Gastrocnemius medialis (tissue), 4 donors: ENCODE results near the gene PIGS. TPM values are rescaled to one million over a fixed set of nuclear protein-coding genes. Genes with fewer than 3 reads are reported as not detected.

Source experiments
- ATAC-seq, 2 donors: fragments of 150-250 bp; one replicate each; pipeline ENCODE4 v1.9.1; 2016
- DNase-seq, 2 donors: peaks; one replicate each; pipeline ENCODE4 v3.0.0-alpha.2; 2019
- H3K27ac ChIP-seq, 4 donors: fragments of 200-600 bp; sonication (generic); 1 replicate in 1 of 4; 2 replicates in 3 of 4; pipeline ENCODE4 v1.5.1; 2016 to 2018; ENCODE audit warnings: mild to moderate bottlenecking in 2 of 4, moderate library complexity in 1 of 4
- H3K27me3 ChIP-seq, 3 donors: fragments of 200-600 bp; sonication (generic) in 2 of 3; 1 replicate in 1 of 3; 2 replicates in 2 of 3; pipeline versions ENCODE4 v1.5.1 to v1.6.0; 2016 to 2019; ENCODE audit warnings: mild to moderate bottlenecking in 1 of 3, moderate library complexity in 1 of 3
- H3K36me3 ChIP-seq, 2 donors: fragments of 200-600 bp; sonication (generic) in 1 of 2; one replicate each; pipeline ENCODE4 v1.5.1; 2017 to 2018
- H3K4me1 ChIP-seq, 2 donors: fragments of 200-600 bp; sonication (generic) in 1 of 2; one replicate each; pipeline ENCODE4 v1.5.1; 2016 to 2017; ENCODE audit warnings: mild to moderate bottlenecking in 2 of 2
- H3K4me3 ChIP-seq, 4 donors: fragments of 200-600 bp; sonication (generic) in 3 of 4; 1 replicate in 1 of 4; 2 replicates in 3 of 4; pipeline ENCODE4 v1.5.1; 2016 to 2019; ENCODE audit warnings: mild to moderate bottlenecking in 2 of 4
- H3K9me3 ChIP-seq, 3 donors: fragments of 200-600 bp; sonication (generic) in 2 of 3; 1 replicate in 1 of 3; 2 replicates in 2 of 3; pipeline ENCODE4 v1.5.1; 2016 to 2019
- POLR2A ChIP-seq, 2 donors: fragments of 450-650 bp; IDR thresholded peaks; one replicate each; pipeline ENCODE4 v1.6.1; 2017; ENCODE audit warnings: antibody characterized with exemption in 2 of 2, mild to moderate bottlenecking in 2 of 2, moderate library complexity in 2 of 2
- in situ Hi-C, 4 donors: fragments of 200-750 bp; cut with MboI; loops; one replicate each; pipeline versions ENCODE4 v1.15.0 to v1.8.0; 2017; ENCODE audit warnings: low sequenced_read_pairs in 4 of 4
- intact Hi-C: fragments of 100-400 bp; cut with DNase I; formaldehyde crosslinking; loops from one replicate; pipeline ENCODE4 v1.15.1; 2023; ENCODE audit warnings: low total_unique reads
- total RNA-seq, 4 donors: library from RNA; depleted of rRNA; stranded (reverse); fragments of >200 nt; gene quantifications; one replicate each; pipeline versions ENCODE4 v1.1.0 to v1.2.3, GENCODE V29; 2016
- TF ChIP-seq, protein P1 (sequence below), 5 experiments: fragments of 450-650 bp in 3 of 5; fragments of 200-600 bp in 2 of 5; sonication (generic) in 2 of 5; IDR thresholded peaks in 4 of 5; conservative IDR thresholded peaks in 1 of 5; 1 replicate in 4 of 5; 2 replicates in 1 of 5; pipeline ENCODE4 v1.5.1; 2016 to 2019; ENCODE audit warnings: antibody characterized with exemption in 5 of 5, mild to moderate bottlenecking in 3 of 5, moderate library complexity in 3 of 5

Gene PIGS
- total RNA-seq, 4 donors from 2014 or later, result 25.0 to 63.0 (median 50.0) TPM

DNA sequence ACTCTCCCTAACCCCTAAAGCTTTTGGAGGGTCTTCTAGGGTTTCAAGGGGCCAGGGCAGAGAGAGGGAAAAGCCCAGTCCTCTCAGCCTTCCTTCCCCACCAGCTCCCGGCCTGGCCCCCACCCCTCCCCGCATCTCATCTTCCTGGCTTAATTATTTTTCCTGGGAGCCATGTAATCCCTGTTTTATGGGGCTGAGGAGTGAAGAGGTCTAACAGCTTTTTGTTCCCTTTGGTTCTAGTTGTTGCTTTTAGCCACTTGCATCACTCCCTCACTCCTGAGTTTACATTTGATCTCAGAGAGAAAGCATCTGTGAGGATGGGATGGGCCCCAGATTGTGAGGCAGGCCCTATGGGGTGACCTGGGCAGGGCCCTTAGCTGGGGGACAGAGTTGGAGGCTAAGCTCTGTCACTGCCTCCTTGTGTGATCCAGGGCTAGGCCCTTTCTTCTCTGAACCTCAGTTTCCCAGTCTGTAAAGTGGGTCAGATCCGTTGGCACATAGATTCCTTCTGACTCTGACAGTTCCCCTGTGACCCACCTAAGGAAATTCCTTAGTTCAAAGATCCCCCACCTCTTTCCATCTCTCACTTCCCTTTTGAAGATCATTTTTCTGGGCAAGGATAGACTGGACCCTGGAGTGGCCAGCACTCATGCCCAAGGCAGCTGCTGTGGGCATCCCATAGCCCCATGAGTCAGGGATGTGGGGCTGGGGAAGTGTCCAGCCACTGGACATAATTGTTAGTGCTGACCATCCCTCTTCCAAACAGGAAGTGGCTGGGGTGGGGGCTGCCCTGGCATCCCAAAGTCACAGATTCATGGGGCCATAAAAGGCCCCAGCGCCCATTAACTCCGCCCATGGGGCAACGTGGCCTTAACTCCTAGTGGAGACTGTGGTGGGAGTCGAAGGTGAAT is 39.0 kb downstream of the PIGS start:
- Histone ChIP-seq H3K4me1 (no peaks in the 10 kb centered on the region), H3K4me3 (no peak overlapping the region), H3K9me3 (no peaks in the 10 kb centered on the region), H3K27me3 (no peaks in the 10 kb centered on the region), H3K27ac (no peak overlapping the region), H3K36me3 (no peaks in the 10 kb centered on the region)
- intact Hi-C loops (no loop called here), in situ Hi-C loops (no loop called here)
- DNase-seq, result no peak
- ATAC-seq, result no peak
- TF ChIP-seq, protein P1, sequence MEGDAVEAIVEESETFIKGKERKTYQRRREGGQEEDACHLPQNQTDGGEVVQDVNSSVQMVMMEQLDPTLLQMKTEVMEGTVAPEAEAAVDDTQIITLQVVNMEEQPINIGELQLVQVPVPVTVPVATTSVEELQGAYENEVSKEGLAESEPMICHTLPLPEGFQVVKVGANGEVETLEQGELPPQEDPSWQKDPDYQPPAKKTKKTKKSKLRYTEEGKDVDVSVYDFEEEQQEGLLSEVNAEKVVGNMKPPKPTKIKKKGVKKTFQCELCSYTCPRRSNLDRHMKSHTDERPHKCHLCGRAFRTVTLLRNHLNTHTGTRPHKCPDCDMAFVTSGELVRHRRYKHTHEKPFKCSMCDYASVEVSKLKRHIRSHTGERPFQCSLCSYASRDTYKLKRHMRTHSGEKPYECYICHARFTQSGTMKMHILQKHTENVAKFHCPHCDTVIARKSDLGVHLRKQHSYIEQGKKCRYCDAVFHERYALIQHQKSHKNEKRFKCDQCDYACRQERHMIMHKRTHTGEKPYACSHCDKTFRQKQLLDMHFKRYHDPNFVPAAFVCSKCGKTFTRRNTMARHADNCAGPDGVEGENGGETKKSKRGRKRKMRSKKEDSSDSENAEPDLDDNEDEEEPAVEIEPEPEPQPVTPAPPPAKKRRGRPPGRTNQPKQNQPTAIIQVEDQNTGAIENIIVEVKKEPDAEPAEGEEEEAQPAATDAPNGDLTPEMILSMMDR (IDR thresholded peaks at IDR 0.05 in 4 of 5, conservative IDR thresholded peaks at IDR 0.05 in 1 of 5), result no peak
- no peak for TF ChIP-seq POLR2A (IDR thresholded peaks at IDR 0.05)

DNA sequence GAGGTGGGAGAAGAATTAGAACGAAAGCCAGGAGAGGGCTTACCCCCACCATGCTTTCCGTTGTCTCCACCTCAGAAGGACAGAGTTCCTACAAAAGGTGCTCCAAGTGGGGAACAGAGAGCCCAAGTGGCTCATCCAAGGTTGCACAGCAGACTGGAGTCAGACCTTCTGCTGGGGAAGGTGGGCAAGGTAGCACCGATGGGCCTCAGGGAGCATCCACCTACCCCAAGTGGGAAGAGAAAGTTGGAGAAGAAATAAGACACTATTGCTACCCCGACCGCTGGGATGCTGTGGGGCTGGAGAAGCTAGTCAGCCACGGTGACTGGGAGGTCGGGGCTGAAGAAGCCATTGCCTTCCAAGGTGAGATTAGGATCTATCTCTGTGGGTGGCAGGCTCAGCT is 40.4 kb downstream of the PIGS start:
- Histone ChIP-seq H3K9me3 (no peaks in the 10 kb centered on the region), H3K36me3 (no peaks in the 10 kb centered on the region), H3K4me3 (no peak overlapping the region), H3K27ac (no peak overlapping the region), H3K4me1 (no peaks in the 10 kb centered on the region), H3K27me3 (no peaks in the 10 kb centered on the region)
- no peak for TF ChIP-seq POLR2A (IDR thresholded peaks at IDR 0.05)
- intact Hi-C loops (no loop called here), in situ Hi-C loops (no loop called here)
- ATAC-seq (no peak), DNase-seq (no peak)

DNA sequence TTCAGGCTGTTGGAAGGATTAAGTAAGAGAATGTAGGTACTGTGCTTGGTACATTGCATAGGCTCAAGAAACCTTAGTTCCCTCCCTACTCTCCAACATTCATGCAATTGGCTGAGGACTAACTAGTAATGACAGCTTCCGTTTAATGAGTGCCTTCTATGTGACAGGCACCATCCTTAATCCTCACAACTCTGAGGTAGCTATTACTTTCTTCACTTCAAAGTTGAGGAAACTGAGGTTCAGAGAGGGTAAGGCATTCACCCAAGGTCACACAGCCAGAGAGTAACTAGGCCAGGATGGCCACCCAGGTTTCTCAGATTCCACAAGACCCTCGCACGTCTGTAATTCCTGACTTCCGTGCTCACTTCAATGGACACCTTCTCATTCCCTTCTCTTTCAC is 41.1 kb downstream of the PIGS start:
- intact Hi-C loops, result no loop called here

DNA sequence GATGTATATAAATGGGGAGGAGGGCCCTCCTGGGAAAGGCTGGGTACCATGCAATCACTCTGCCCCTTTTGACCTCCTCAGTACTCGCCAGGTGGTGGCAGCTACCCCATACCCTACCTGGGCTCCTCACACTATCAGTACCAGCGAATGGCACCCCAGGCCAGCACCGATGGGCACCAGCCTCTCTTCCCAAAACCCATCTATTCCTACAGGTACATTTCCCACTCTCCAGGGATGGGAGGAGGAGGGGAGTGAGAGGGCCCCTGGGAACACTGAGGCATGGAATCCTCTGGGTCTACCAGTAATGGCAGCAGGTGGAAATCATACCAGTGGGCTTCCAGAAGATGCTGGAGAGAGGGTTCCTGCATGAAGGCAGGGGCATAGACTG is 42.3 kb downstream of the PIGS start:
- in situ Hi-C loops (no loop called here), intact Hi-C loops (no loop called here)
- ATAC-seq (no peak), DNase-seq (no peak)
- Histone ChIP-seq H3K9me3 (no peaks in the 10 kb centered on the region), H3K27me3 (no peaks in the 10 kb centered on the region), H3K4me3 (no peak overlapping the region), H3K4me1 (no peaks in the 10 kb centered on the region), H3K36me3 (no peaks in the 10 kb centered on the region), H3K27ac (no peak overlapping the region)
- TF ChIP-seq, protein P1 (IDR thresholded peaks at IDR 0.05 in 4 of 5, conservative IDR thresholded peaks at IDR 0.05 in 1 of 5), result no peak
- TF ChIP-seq POLR2A (IDR thresholded peaks at IDR 0.05), result no peak

More for the DNA sequence above, 41.1 kb downstream of the PIGS start:
- Histone ChIP-seq H3K4me3 (no peak overlapping the region), H3K9me3 (no peaks in the 10 kb centered on the region), H3K36me3 (no peaks in the 10 kb centered on the region), H3K27ac (no peak overlapping the region), H3K4me1 (no peaks in the 10 kb centered on the region), H3K27me3 (no peaks in the 10 kb centered on the region)
- TF ChIP-seq, protein P1 (IDR thresholded peaks at IDR 0.05 in 4 of 5, conservative IDR thresholded peaks at IDR 0.05 in 1 of 5), result no peak
- no peak for TF ChIP-seq POLR2A (IDR thresholded peaks at IDR 0.05)
- in situ Hi-C loops, result no loop called here
- no peak for ATAC-seq
- DNase-seq, result no peak

DNA sequence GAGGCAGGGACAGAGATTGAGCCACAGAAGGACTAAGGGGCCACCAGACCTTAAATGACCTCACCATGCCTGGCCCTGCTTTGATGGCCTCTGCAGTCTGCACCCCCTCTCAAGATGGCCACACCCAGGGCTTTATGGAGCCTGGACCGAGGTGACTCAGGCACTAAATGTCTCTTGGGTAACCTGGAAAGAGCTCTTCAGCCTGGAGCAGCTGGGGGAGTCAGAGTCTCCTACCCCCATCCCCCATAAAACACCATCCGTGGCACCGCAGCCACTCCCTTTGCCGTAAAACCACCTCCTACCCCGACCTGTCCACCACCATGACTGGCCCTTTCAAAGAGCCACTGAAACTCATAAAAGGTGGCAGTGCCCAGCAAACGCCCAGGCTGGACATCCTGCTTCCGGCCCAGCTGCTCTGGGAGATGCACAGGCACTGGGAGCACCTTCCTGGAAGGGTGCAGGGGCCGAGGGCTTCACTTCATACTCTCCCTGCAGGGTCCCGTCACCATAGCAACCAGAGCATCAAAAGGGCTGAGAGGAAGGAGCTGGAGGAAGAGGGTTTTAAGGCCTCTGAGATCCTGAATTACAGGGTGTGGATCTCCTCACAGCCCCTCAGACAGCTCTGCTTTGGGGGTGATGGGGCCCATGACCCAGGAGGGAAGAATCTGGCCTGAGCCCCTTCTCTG is 42.9 kb downstream of the PIGS start:
- Histone ChIP-seq H3K27me3 (no peaks in the 10 kb centered on the region), H3K4me3 (no peak overlapping the region), H3K27ac (no peak overlapping the region), H3K9me3 (no peaks in the 10 kb centered on the region), H3K4me1 (no peaks in the 10 kb centered on the region), H3K36me3 (no peaks in the 10 kb centered on the region)
- TF ChIP-seq, protein P1 (IDR thresholded peaks at IDR 0.05 in 4 of 5, conservative IDR thresholded peaks at IDR 0.05 in 1 of 5), result no peak
- no peak for TF ChIP-seq POLR2A (IDR thresholded peaks at IDR 0.05)
- intact Hi-C loops (no loop called here), in situ Hi-C loops (no loop called here)
- no peak for ATAC-seq
- DNase-seq, result no peak
